ENCODE results near the gene ANO9.

DNA sequence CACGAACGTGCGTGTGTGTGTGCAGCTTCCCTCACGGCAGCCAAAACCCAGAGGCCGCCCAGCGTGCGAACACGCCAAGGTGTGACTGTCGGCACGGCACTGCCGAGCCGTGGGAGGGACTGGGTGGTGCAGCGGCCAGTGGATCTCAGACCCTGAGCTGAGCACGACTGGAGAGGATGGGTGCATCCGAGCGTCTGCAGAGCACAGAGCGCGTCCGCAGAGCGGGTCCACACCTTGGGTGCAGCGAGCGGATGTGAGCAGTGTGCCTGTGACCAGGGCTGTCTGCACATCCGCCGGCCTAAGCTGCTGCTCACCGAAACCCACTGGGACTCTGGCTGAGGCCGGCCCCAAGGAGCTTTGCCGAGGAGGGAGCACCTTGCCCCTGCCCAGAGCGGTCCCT, 31.0 kb upstream of the ANO9 start:
- TF ChIP-seq, protein P1, sequence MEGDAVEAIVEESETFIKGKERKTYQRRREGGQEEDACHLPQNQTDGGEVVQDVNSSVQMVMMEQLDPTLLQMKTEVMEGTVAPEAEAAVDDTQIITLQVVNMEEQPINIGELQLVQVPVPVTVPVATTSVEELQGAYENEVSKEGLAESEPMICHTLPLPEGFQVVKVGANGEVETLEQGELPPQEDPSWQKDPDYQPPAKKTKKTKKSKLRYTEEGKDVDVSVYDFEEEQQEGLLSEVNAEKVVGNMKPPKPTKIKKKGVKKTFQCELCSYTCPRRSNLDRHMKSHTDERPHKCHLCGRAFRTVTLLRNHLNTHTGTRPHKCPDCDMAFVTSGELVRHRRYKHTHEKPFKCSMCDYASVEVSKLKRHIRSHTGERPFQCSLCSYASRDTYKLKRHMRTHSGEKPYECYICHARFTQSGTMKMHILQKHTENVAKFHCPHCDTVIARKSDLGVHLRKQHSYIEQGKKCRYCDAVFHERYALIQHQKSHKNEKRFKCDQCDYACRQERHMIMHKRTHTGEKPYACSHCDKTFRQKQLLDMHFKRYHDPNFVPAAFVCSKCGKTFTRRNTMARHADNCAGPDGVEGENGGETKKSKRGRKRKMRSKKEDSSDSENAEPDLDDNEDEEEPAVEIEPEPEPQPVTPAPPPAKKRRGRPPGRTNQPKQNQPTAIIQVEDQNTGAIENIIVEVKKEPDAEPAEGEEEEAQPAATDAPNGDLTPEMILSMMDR (IDR thresholded peaks at IDR 0.05; ENCODE audit: insufficient read depth, low read depth, low read length), result no peak
- TF ChIP-seq EZH2 (IDR thresholded peaks at IDR 0.05; ENCODE audit: insufficient read depth, low read length), result no peak
